ENCODE measurements around the gene NKAIN2.

The NKAIN2 gene

DNA sequence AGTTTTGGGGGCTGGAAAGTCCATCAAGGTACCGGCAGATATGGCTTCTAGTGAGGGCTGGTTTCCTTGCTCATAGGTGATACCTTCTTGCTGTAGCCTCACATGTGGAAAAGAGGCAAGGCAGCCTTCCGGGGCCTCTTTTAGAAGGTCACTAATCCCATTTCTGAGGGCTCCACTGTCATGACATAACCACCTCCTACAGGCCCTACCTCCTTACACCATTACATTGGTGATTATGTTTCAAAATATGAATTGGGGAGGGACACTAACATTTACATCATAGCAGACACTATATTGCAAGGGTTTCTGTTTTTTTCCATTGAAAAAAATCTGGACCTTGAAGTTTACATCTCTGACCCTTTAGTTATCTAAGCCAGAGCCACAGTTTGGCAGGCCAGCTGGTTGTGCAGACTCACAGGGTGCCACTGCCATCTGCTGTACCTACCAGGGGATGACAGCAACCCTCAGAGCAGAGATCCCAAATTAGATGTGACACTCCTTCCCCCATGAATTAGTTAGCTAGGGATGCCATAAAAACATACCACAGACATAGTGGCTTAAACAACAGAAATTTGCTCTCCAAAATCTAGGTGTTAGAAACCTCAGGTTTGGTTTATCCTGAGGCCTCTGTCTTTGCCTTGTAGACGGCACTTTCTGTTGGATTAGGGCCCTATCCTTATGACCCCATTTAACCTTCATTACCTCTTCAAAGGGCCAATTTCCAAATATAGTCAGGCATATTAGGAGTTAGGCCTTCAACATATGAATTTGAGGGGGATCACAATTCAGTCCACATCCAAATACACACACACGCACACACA lies 992.2 kb downstream of the NKAIN2 start:
- DNase-seq = no peak

DNA sequence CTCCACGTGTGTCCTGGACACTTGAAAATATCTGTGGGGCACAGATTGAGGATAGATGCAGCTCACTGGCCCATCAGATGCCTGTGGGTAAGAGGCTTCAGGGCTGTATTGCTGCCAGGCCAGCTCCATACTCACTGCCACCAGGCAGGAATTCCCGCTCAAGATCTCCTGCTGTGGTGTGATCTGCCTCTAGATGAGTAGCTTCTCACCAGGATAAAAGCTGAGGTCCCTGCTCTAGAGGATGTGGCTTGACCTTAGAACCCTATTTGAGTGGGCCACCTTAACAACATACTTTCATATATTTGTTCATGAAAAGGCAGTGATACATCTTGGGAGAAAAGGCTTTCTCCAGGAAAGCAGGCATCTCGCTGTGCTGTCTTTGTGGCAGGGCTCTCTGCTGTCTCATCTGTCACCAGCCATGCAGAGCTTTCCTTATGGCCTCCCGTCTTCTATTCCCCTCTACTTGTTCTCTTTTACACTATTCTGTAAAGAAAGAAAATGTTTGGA lies 992.9 kb downstream of the NKAIN2 start:
- DNase-seq = no peak

DNA sequence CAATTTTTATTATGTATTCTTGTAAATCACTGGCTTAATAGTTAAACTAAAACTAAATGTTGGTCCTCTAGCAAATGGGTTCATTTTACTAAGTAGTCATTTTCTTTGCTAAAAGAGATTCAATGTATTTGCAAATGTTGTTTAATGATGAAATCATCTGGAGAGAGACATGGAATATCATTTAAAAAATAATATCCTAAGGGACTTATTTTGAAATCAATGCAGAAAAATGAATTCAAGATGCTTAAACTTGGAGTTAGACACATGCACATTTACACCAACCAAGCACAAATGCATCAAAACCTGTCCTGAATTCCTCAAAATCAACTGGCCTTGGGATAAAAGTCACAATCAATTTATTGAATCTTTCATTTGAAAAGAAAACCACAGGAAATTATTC lies 993.6 kb downstream of the NKAIN2 start:
- no peak for DNase-seq

DNA sequence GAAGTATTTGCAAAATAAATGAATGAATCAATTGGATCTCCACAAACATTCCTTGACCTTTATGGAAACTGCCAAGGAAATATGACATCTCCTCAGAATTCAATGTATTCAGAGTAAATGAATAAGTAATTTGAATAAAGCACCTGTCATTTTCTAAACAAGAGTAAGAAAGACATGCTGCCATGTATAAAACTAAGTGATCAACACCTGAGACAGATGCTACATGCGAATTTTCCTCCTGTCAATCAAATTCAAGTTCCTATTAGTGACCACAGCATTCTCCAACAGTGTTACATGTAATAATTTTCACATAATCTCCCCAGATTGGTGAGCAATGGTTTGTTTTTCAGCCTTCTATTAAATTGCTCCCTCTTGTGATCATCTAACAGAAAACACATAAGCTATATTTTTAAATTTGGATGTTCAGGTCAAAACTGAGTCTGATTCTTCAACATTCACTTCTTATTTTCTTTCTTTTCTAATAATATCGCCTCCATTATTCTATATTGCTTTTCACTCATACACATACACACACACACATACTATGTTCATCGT lies 995.4 kb downstream of the NKAIN2 start:
- no peak for DNase-seq

DNA sequence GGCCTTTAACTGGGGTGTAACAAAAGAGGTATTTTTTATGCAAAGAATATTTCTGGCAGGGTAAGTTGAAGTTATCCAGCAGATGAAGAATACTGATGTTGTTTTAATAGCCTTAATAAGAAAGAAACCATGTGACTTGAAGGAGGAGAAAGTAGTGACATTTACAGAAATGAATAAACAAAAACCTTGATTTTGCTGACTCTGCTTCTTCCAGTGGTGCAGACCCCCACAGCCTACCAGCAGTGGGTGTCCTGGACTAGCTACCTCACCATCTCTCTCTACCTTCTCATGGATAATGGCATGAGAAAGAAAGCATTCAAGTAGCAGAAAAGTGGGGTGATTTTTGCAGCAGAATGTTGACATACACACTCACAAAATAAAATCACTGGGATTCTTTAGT lies 996.0 kb downstream of the NKAIN2 start:
- DNase-seq = no peak

DNA sequence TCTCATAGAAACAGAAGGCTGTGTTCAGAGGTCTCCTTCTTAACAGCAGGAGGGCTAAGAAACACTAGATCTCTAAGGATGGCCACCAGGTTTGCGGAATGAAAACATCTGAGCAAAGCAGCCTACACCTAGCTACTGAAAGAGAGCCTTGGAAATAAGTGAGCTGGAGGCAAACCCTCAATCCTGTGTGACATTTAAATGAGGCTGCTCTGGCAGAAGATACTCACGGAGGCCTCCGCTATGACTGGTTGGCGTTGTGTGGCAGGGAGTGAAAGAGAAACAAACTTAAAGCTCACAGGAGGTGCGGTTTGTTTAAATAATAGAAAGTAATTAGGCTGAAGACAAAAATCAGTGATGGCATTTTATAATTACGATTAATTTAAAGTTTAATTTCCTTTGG lies 996.6 kb downstream of the NKAIN2 start:
- DNase-seq = no peak

DNA sequence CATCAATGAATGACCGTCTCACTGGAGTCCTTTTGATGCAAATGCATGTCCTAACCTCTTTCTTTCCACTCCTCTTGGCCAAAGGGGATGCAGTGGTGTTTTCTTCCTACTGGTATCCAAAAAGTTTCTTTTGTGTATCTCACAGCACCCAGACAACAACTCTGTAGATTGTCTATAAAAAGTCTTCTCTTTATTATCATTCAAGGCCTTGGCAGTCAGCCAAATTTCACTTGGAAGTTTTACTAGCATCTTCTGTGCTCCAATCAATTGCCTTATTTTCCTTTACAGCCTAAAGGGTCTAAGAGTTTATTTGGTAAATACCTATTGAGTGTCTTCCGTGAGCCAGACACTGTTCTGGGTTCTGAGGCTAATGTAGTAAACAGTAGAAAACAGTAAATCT lies 1008.4 kb downstream of the NKAIN2 start:
- no peak for DNase-seq

DNA sequence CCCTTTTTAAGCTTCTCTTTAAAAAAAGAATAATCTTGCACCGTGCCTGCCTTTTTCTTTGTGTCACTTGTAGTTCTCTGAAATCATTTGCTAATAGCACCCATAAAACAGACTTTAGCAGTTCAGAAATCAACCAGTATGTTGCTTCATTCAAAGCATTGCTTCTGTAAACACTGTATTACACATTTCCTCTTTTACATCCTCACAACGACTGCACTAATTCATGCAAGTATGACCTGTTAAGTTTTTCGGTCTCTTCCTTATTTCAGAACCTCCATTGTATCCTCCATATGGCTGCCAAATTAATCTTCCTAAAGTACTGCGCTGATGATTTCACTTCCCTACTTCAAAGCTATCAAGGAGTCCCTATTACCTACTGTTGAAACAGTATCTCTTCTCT lies 1015.7 kb downstream of the NKAIN2 start:
- no peak for DNase-seq

DNA sequence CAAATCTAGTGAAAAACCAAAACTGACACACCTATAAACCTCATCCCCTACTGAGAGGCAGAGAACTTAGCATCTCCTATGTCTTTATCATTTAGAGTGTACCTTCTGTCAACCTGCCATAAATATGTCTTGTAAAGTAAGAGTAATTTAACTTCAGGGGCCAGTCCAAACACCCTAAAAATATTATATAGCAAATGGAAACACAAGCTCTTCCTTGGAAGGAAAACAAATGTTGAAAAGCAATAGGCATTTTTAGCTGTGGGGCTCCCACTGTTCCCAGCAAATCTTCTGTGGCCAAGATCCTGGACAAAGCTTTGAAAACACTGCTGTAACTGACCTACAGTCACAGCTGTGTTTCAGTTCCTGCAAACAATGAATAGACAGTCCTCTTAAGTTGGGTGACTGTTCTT lies 1018.5 kb downstream of the NKAIN2 start:
- DNase-seq = no peak

DNA sequence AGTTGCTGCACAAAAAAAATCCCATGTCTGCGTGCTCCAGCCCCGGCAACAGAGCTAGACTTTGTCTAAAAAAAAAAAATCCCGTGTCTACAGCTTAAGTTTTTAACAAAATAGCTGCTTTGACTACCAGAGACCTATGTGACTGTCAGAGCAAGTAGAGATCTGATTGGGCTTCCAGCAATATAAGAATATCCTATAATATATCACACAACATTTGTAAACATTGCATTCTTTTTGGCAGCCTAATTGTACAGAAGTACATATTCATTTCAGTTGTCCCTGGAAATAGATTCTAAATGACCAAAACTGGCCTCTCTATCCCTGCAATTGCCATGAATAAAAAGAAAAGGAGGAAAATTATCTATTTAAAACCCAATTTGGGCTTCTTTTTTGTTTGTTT lies 1019.1 kb downstream of the NKAIN2 start:
- no peak for DNase-seq

DNA sequence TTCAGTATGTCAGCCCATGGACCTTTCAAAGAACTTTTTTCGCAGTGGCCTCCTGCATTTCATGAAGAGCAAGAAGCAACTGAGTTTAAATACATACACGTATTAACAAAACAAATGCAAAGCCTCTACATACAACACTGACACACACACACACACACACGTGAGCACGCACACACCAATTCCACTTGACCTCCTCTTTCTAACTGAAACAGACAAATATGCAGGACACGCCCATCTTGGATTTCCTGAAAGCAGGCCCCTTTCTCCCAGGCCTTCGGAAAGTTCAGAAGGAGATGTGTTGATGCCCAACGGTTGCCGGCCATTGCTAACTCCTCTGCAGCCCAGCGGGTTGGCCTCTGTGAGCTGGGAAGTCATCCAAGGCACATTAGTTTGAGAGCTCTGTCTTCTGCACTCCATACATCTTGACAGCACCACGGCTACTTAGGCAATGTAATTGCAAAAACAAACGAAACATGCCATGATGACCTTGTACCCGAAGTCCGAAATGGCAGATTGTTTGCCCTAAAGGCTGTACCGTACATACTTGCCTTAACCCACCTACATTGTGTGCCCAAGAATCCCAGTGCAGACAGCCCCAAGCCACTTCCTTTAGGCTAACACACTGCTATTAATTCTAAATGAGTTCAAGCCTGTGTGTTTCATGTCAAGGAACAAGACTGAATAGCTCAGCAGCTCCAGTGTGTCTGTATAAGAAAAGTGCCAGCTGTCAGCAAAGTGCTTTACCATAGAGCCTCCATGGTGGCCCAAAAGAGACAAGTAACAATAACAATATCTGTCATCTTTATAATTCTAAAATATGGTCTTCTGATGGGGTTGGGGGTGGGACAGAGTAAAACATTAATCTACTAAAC lies 1019.8 kb downstream of the NKAIN2 start:
- DNase-seq = no peak

DNA sequence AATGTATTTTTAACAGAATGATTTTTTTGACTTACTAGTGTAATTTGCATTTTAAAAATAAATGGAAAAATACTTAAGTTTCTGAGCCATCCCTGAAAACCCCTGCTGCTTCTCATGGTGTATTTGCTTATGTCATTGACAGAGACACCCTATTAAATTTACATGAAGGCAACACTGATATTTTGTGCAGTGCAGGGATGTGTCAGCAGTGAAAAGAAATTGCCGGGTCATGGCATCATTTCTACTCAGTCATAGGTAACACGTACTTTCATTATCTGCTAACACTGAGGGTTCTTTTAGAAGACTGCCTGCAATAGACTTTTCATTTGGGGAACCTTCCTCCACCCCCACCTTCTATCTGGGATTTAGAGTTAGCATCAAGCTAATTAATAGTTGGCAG lies 1021.9 kb downstream of the NKAIN2 start:
- no peak for DNase-seq

DNA sequence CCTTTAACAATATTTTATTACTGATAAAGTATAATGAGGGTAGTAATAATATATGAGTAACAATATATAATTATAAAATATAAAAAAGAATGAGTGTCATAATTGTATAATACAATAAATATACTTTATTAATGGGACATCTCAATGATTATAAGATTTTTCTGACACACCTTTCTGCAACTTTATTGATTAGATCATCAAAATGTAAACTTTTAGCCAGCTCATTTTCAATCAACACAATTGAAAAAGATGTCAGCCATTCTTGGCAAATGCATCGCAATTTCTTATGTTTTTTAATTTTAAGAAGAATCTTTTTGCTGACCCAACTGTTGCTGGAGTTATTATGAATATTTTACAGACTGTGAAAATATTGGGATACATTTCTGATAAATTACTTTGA lies 1026.2 kb downstream of the NKAIN2 start:
- no peak for DNase-seq

DNA sequence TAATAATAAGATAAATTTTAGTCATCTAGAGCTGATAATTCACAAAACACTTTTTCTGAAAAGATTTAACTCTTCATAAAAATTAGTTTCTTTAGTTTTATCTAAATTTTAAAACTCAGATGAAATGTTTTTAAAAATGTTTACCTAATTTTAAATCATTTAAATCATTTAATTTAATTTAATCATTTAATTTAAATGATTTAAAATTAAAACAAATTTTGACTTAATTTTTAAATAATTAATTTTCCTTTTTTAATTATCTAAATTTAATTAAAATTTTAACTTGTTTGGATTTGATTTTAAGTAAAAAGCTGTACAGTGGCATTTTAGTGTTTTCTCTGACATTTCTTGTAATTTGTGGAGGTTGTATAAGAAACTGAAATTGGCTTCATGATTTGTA lies 1026.8 kb downstream of the NKAIN2 start:
- DNase-seq = no peak

DNA sequence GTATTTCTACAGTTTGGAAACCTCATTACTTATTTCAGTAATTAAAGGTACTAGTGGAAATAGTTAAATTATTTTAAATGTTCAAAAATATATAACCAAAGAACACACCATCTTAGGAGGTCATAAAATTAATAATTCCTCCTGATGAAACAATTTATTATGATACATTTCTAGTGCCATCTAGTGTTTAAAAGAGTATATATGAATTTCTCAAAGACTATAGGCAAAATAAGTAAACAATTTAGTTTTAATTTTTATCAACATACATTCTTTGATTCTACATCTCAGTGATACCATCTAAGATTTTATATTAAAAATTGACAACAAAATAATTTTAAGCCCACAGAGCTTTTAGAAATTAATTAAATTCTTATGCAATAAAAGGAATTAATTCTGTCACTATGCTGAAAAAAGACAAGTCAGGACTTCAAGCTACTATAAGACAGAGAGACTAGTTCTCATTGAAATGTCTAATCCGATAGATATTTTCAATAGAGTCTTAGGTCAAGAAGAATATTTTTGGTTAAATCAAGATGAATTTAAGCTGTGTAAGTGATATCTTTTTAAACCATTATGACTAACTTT lies 1050.8 kb downstream of the NKAIN2 start:
- no peak for DNase-seq

DNA sequence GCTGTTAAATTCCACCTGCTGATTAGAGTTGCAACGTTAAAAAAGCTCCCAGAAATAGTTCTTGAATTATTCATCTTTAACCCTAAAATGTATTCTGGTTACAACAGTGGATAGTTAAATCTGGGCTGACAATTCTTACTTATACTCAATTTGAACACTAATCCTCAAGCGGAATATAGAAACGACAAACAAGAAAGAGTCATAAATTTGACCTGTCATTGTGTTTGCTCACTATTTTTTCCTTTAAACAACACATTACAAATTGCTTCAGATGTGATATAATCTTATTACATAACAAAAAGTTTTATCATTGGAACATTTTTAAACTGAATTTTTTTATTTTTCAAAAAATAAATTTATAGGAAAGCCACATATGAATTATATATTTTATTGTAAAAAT lies 1054.1 kb downstream of the NKAIN2 start:
- DNase-seq = no peak

DNA sequence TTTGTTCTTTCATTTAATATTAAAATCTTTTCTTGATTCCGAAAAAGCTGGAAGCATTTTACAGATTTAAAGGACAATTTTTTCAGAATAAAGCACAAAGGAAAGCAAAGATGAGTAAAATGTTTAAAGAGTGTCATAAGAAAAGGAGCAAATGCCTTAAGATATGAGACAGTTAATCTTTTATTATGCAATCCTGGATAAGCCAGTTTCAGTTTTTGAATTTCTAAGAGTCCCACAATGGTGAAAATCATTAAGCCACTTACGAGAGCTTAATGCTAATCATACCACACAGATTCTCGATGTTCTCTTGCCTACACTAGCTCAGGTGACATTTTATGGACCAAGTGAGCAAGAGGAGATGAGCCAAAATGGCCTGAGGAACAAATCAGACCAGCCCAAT lies 1054.9 kb downstream of the NKAIN2 start:
- DNase-seq = no peak

DNA sequence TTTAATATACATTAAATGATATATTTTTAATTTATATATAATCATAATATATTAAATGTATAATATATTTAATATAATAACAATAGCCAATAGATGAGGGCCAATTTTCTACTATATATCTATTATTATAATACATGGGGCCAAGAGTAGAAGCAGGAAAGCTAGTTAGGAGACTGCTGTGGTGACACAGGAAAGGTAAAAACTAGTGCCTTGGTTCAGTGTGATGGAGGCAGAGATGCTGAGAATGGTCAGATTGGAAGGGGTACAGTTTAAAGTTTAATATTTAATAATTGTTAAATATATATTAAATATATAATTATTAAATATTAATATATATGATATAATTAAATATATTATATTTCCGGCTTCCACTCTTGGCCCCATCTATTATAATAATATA lies 1055.7 kb downstream of the NKAIN2 start:
- no peak for DNase-seq

DNA sequence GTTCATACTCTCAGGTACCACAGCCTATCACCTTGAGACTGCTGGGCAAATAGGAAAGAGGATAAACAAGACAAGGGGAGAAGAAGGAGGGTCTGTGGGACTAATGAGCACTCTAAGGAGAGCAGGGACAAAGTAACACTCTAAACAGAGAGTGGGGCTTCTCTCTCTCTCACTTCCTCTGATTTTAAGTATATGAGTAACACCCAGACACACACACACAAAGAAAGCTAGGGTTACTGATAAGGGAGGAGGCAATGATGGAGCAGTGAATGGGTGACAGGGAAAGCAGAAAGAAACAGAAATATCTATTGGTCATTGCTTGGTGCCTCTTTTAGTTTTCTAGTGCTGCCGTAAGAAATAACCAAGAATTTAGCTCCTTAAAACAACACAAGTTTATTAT lies 1062.4 kb downstream of the NKAIN2 start:
- no peak for DNase-seq

DNA sequence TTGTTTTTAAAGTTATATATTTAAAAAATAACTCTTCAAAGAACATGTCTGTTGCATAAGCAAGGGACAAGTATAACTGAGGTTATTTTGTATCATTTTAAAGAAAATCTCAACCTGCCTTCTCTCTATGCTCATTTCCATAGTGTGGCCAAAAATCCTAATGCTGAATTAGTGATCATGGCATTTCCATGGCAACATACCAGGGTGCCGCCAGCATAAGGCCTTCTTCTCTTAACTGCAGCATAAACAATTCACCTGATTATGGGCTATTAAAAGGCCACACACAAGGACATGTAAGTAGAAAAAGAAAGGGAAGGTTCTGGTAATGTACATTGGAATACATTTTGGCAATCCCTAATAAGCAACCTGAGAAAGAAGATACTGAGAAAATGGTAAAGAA lies 1063.5 kb downstream of the NKAIN2 start:
- DNase-seq = no peak

DNA sequence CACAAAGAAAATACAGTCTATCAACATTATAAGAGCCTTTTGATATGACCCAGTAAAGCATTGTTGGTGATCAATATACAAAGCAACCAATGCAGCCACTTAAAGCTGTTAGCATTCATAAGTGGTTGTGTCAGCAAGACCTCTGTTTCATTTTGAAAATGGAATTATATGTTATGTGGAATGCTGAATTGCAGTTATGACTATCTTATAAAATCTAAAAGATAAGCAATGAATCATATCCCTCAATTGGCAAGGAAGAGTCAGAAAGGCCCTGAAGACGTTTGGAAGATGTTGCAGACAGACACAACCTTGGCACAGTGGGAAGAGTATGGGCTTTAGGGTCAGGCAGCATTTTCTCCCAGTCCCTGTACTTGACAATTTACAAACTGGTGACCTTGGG lies 1064.8 kb downstream of the NKAIN2 start:
- DNase-seq = no peak

DNA sequence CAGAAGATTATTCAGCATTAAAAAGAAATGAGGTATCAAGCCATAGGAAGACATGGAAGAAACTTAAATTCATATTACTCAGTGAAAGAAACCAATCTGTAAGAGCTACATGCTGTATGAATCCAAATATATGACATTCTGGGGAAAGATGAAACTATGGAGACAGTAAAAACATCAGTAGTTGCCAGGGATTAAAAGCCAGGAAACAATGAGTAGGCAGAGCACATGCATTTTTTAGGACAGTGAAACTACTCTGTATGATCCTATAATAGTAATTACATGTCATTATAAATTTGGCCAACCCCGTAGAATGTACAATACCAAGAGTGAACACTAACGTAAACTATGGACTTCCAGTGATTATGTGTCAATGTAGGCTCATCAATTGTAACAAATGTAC lies 1065.8 kb downstream of the NKAIN2 start:
- DNase-seq = no peak

All from NCI-H2081 treated with DMSO at 0.1 percent for 48 hours (cell line).